H9 (cell line): ENCODE measurements around the gene ZNF599. TPM values are rescaled to one million over a fixed set of nuclear protein-coding genes. Genes with fewer than 3 reads are reported as not detected.

Experiments
- DNase-seq: peaks from one replicate; pipeline ENCODE4 v3.0.0-alpha.2; 2017
- H2AFZ ChIP-seq: one replicate; pipeline ENCODE4 v1.6.1; 2013; ENCODE audit warnings: mild to moderate bottlenecking, low read length, control low read depth, moderate library complexity
- H2AK5ac ChIP-seq: 2 replicates; pipeline ENCODE4 v1.6.1; 2013; ENCODE audit warnings: low read length, control low read depth, mixed read lengths; ENCODE audit not compliant: insufficient read length
- H2BK120ac ChIP-seq: one replicate; pipeline ENCODE4 v1.6.1; 2013; ENCODE audit warnings: low read depth, mild to moderate bottlenecking, low read length, control low read depth, inconsistent platforms; ENCODE audit not compliant: poor library complexity, severe bottlenecking
- H2BK12ac ChIP-seq: 2 replicates; pipeline ENCODE4 v1.6.1; 2013; ENCODE audit warnings: low read length, control low read depth, mixed read lengths, low read depth; ENCODE audit not compliant: insufficient read length
- H2BK15ac ChIP-seq: 2 replicates; pipeline ENCODE4 v1.6.1; 2013; ENCODE audit warnings: low read depth, low read length, control low read depth
- H2BK20ac ChIP-seq: one replicate; pipeline ENCODE4 v1.6.1; 2013; ENCODE audit warnings: low read depth, mild to moderate bottlenecking, low read length, control low read depth, inconsistent platforms; ENCODE audit not compliant: poor library complexity, severe bottlenecking
- H2BK5ac ChIP-seq: 2 replicates; pipeline ENCODE4 v1.6.1; 2013; ENCODE audit warnings: low read length, control low read depth, mixed read lengths; ENCODE audit not compliant: insufficient read length
- H3K14ac ChIP-seq: 2 replicates; pipeline ENCODE4 v1.6.1; 2013; ENCODE audit warnings: low read length, control low read depth; ENCODE audit not compliant: insufficient read depth
- H3K18ac ChIP-seq: 2 replicates; pipeline ENCODE4 v1.6.1; 2013; ENCODE audit warnings: low read depth, mild to moderate bottlenecking, mixed read lengths, low read length, control low read depth; ENCODE audit not compliant: insufficient read length
- H3K23ac ChIP-seq: 2 replicates; pipeline ENCODE4 v1.6.1; 2013; ENCODE audit warnings: low read length, control low read depth, mixed read lengths, low read depth; ENCODE audit not compliant: insufficient read length
- H3K23me2 ChIP-seq: 2 replicates; pipeline ENCODE4 v1.6.1; 2013; ENCODE audit warnings: low read depth, mild to moderate bottlenecking, mixed read lengths, low read length, control low read depth; ENCODE audit not compliant: insufficient read length, poor library complexity, severe bottlenecking
- H3K27ac ChIP-seq: 2 replicates; pipeline ENCODE4 v1.5.1; 2013; ENCODE audit warnings: low read length, control low read depth, mixed read lengths, low read depth; ENCODE audit not compliant: insufficient read length
- H3K27me3 ChIP-seq: 2 replicates; pipeline ENCODE4 v1.6.1; 2013; ENCODE audit warnings: low read length, control low read depth, inconsistent platforms; ENCODE audit not compliant: insufficient read depth
- H3K4ac ChIP-seq: 2 replicates; pipeline ENCODE4 v1.6.1; 2013; ENCODE audit warnings: low read depth, mild to moderate bottlenecking, control low read depth, inconsistent platforms, low read length, moderate library complexity
- H3K4me1 ChIP-seq: 2 replicates; pipeline ENCODE4 v1.6.1; 2013; ENCODE audit warnings: low read length, control low read depth, inconsistent platforms; ENCODE audit not compliant: insufficient read depth
- H3K4me2 ChIP-seq: 2 replicates; pipeline ENCODE4 v1.6.1; 2013; ENCODE audit warnings: low read length, control low read depth, mixed read lengths; ENCODE audit not compliant: insufficient read length, insufficient read depth
- H3K56ac ChIP-seq: 2 replicates; pipeline ENCODE4 v1.6.1; 2013; ENCODE audit warnings: low read depth, mild to moderate bottlenecking, mixed read lengths, low read length, control low read depth; ENCODE audit not compliant: insufficient read length
- H3K79me1 ChIP-seq: 2 replicates; pipeline ENCODE4 v1.6.1; 2013; ENCODE audit warnings: low read depth, mild to moderate bottlenecking, moderate library complexity, low read length, control low read depth, inconsistent platforms; ENCODE audit not compliant: insufficient read depth, poor library complexity, severe bottlenecking
- H3K79me2 ChIP-seq: 2 replicates; pipeline ENCODE4 v1.6.1; 2013; ENCODE audit warnings: low read length, control low read depth, inconsistent platforms; ENCODE audit not compliant: insufficient read depth
- H3K9ac ChIP-seq: 2 replicates; pipeline ENCODE4 v1.6.1; 2013; ENCODE audit warnings: low read length, control low read depth, mixed read lengths; ENCODE audit not compliant: insufficient read length; ENCODE audit errors: extremely low read depth
- H3K9me3 ChIP-seq: one replicate; pipeline ENCODE4 v1.6.1; 2013; ENCODE audit warnings: low read depth, low read length, inconsistent platforms; ENCODE audit not compliant: control insufficient read depth
- H3T11ph ChIP-seq: one replicate; pipeline ENCODE4 v1.6.1; 2013; ENCODE audit warnings: mild to moderate bottlenecking, low read length, control low read depth, inconsistent platforms
- H4K20me1 ChIP-seq: one replicate; pipeline ENCODE4 v1.6.1; 2013; ENCODE audit not compliant: control insufficient read depth, insufficient read length, insufficient read depth
- H4K5ac ChIP-seq: 2 replicates; pipeline ENCODE4 v1.6.1; 2013; ENCODE audit warnings: low read depth, mild to moderate bottlenecking, mixed read lengths, low read length, control low read depth; ENCODE audit not compliant: insufficient read length
- H4K8ac ChIP-seq: replicated peaks from 2 replicates; pipeline ENCODE4 v1.6.1; 2013; ENCODE audit warnings: low read length, control low read depth, mixed read lengths, low read depth; ENCODE audit not compliant: insufficient read length
- H4K91ac ChIP-seq: 2 replicates; pipeline ENCODE4 v1.6.1; 2013; ENCODE audit warnings: low read depth, mild to moderate bottlenecking, moderate library complexity, mixed read lengths, low read length, control low read depth; ENCODE audit not compliant: insufficient read length
- H3K27ac Mint-ChIP-seq, 3 experiments: 2 replicates in 2 of 3; 3 replicates in 1 of 3; pipeline ENCODE4 v1.8.0; 2020 to 2021; ENCODE audit warnings: mixed read lengths in 3 of 3, mild to moderate bottlenecking in 1 of 3, moderate library complexity in 1 of 3
- H3K27me3 Mint-ChIP-seq: 2 replicates; pipeline ENCODE4 v1.8.0; 2021; ENCODE audit warnings: low read depth, mild to moderate bottlenecking, moderate library complexity, mixed read lengths
- H3K36me3 Mint-ChIP-seq, 3 experiments: 2 replicates in 2 of 3; 3 replicates in 1 of 3; pipeline ENCODE4 v1.8.0; 2020 to 2021; ENCODE audit warnings: low read depth in 3 of 3, mixed read lengths in 3 of 3; ENCODE audit not compliant: insufficient read depth in 1 of 3
- H3K4me1 Mint-ChIP-seq, 2 experiments: 2 replicates each; pipeline ENCODE4 v1.8.0; 2020; ENCODE audit warnings: mixed read lengths in 2 of 2
- H3K4me3 Mint-ChIP-seq, 2 experiments: 2 replicates in 1 of 2; 3 replicates in 1 of 2; pipeline ENCODE4 v1.8.0; 2020 to 2021; ENCODE audit warnings: mild to moderate bottlenecking in 2 of 2, mixed read lengths in 2 of 2, moderate library complexity in 1 of 2
- H3K9me3 Mint-ChIP-seq, 2 experiments: 2 replicates in 1 of 2; 3 replicates in 1 of 2; pipeline ENCODE4 v1.8.0; 2020; ENCODE audit warnings: mild to moderate bottlenecking in 2 of 2, mixed read lengths in 2 of 2, moderate library complexity in 1 of 2
- CTCF ChIP-seq: fragments of 200-600 bp; sonication (generic); conservative IDR thresholded peaks from 3 replicates; pipeline ENCODE4 v1.8.0; 2021; ENCODE audit warnings: antibody characterized with exemption, mild to moderate bottlenecking
- whole genome bisulfite sequencing: extraction: QIAGEN DNeasy Blood & Tissue Kit; methylation state at CpG from one replicate; pipeline ENCODE4 v1.1.7; 2013; ENCODE audit warnings: missing lambda C conversion rate, low lambda C conversion rate, mixed read lengths; ENCODE audit not compliant: insufficient read length; ENCODE audit errors: extremely low coverage; 5-methylcytosine and 5-hydroxymethylcytosine counted together
- total RNA-seq: library from RNA; stranded (reverse); gene quantifications from 2 replicates; pipeline ENCODE4 v1.2.1, GENCODE V29; 2021

Gene ZNF599
- total RNA-seq, 1 experiment from 2014 or later = 3.9 TPM

GRCh38 chr19:34818270-34818669 is 45.3 kb upstream of the ZNF599 start:
- no peak overlapping the region for H2BK20ac ChIP-seq
- TF ChIP-seq CTCF = no peak
- no peak overlapping the region for H3K4me2 ChIP-seq
- no peak overlapping the region for H2AFZ ChIP-seq
- no peak overlapping the region for H3K27ac Mint-ChIP-seq
- H2BK5ac ChIP-seq = no peak overlapping the region
- no peak overlapping the region for H2AK5ac ChIP-seq
- H3K4me1 Mint-ChIP-seq = no peaks in the 10 kb centered on the region
- no peaks in the 10 kb centered on the region for H3K27me3 ChIP-seq
- H3K18ac ChIP-seq = no peak overlapping the region
- H3K4me3 Mint-ChIP-seq = no peak overlapping the region
- peaks cover 20 to 87% of the 10 kb centered on the region in 2 experiments for H3K9me3 Mint-ChIP-seq
- H2BK120ac ChIP-seq = no peak overlapping the region
- no CpG with 5 or more reads among the region's 2 CpGs for WGBS
- no peak overlapping the region for H4K91ac ChIP-seq
- H3K27ac ChIP-seq = no peak overlapping the region
- no peaks in the 10 kb centered on the region for H3K79me1 ChIP-seq
- H3K9me3 ChIP-seq = no peaks in the 10 kb centered on the region
- no peaks in the 10 kb centered on the region for H3K4me1 ChIP-seq
- H3K23me2 ChIP-seq = no peaks in the 10 kb centered on the region
- no peak overlapping the region for H3K23ac ChIP-seq
- DNase-seq = no peak
- H3K27me3 Mint-ChIP-seq = peaks cover 14% of the 10 kb centered on the region
- no peak overlapping the region for H3K56ac ChIP-seq
- peaks cover 0 to 10% (median 3%) of the 10 kb centered on the region in 3 experiments; a peak in 5 of 7 replicates for H3K36me3 Mint-ChIP-seq
- no peak overlapping the region for H3K14ac ChIP-seq
- no peak overlapping the region for H3K9ac ChIP-seq
- H3K4ac ChIP-seq = no peak overlapping the region
- H3T11ph ChIP-seq = no peak overlapping the region
- H4K20me1 ChIP-seq = no peaks in the 10 kb centered on the region
- no peak overlapping the region for H4K5ac ChIP-seq
- no peak overlapping the region for H2BK12ac ChIP-seq
- no peak overlapping the region for H2BK15ac ChIP-seq
- H4K8ac ChIP-seq = no peak overlapping the region
- H3K79me2 ChIP-seq = no peaks in the 10 kb centered on the region
